HepG2 (cell line): ENCODE data around the gene SEZ6. TPM values are rescaled to one million over a fixed set of nuclear protein-coding genes. Genes with fewer than 3 reads are reported as not detected.

ENCODE experiments used
- FLYWCH1 ChIP-seq: sonication (generic); formaldehyde crosslinking; IDR thresholded peaks from 2 replicates; pipeline ENCODE4 v1.8.1; 2023; ENCODE audit warnings: mild to moderate bottlenecking, missing genetic modification reagents
- MAZ ChIP-seq, 2 experiments: sonication (generic) in 1 of 2; formaldehyde crosslinking in 1 of 2; IDR thresholded peaks; 2 replicates each; pipeline versions ENCODE4 v1.5.0 to v1.6.1; 2012 to 2020; ENCODE audit warnings: low read depth in 2 of 2, mild to moderate bottlenecking in 2 of 2, borderline replicate concordance in 1 of 2, improper control_type of control experiment in 1 of 2, low read length in 1 of 2, missing genetic modification reagents in 1 of 2, moderate library complexity in 1 of 2
- PCBP1 ChIP-seq: fragments of 200-400 bp; formaldehyde crosslinking; IDR thresholded peaks from 2 replicates; pipeline ENCODE4 v1.6.1; 2017; ENCODE audit warnings: mild to moderate bottlenecking, low read depth, low read length, borderline replicate concordance
- RFXAP ChIP-seq: sonication (generic); formaldehyde crosslinking; IDR thresholded peaks from 2 replicates; pipeline ENCODE4 v1.4.0; 2020; ENCODE audit warnings: missing genetic modification reagents, borderline replicate concordance
- RXRB ChIP-seq: IDR thresholded peaks from 2 replicates; pipeline ENCODE4 v1.6.1; 2016; ENCODE audit warnings: borderline replicate concordance, missing genetic modification reagents, missing compliant biosample characterization
- ZBTB7B ChIP-seq: sonication (generic); formaldehyde crosslinking; IDR thresholded peaks from 2 replicates; pipeline ENCODE4 v1.4.0; 2020; ENCODE audit warnings: missing genetic modification reagents
- ZNF350 ChIP-seq: sonication (generic); formaldehyde crosslinking; IDR thresholded peaks from 2 replicates; pipeline ENCODE4 v1.4.0; 2020; ENCODE audit warnings: mild to moderate bottlenecking, low read depth, missing genetic modification reagents, borderline replicate concordance
- ZNF44 ChIP-seq: sonication (generic); formaldehyde crosslinking; IDR thresholded peaks from 2 replicates; pipeline ENCODE4 v1.5.1; 2020; ENCODE audit warnings: mild to moderate bottlenecking, missing genetic modification reagents
- ZNF746 ChIP-seq: sonication (generic); formaldehyde crosslinking; IDR thresholded peaks from 2 replicates; pipeline ENCODE4 v1.8.0; 2022; ENCODE audit warnings: mild to moderate bottlenecking, missing genetic modification reagents
- polyA plus RNA-seq, 8 experiments: library from polyadenylated mRNA; depleted of rRNA in 3 of 8; stranded (reverse) in 7 of 8; unstranded in 1 of 8; fragments of >200 nt; fragmentation: Illumina TruSeq in 4 of 8; extraction: Trizol in 4 of 8; gene quantifications; 2 replicates each; pipeline versions ENCODE4 v1.2.1 to v1.2.3, GENCODE V29; 2011 to 2016; ENCODE audit warnings: low read depth in 4 of 8, missing spikeins in 1 of 8, mixed read lengths in 1 of 8; ENCODE audit not compliant: insufficient read depth in 1 of 8
- total RNA-seq, 5 experiments: library from RNA; depleted of rRNA; stranded (reverse); fragments of >200 nt; fragmentation: Illumina TruSeq; extraction: Trizol; gene quantifications; 2 replicates each; pipeline ENCODE4 v1.2.3, GENCODE V29; 2016; ENCODE audit warnings: low read depth in 1 of 5
- TF ChIP-seq, protein P1 (sequence below): sonication (generic); formaldehyde crosslinking; IDR thresholded peaks from 2 replicates; pipeline ENCODE4 v1.9.0; 2021; ENCODE audit warnings: missing genetic modification reagents, borderline replicate concordance
- TF ChIP-seq, protein P2 (sequence below): sonication (generic); formaldehyde crosslinking; IDR thresholded peaks from 2 replicates; pipeline ENCODE4 v1.5.0; 2020; ENCODE audit warnings: missing genetic modification reagents
- TF ChIP-seq, protein P3 (sequence below): sonication (generic); formaldehyde crosslinking; IDR thresholded peaks from 2 replicates; pipeline ENCODE4 v1.8.1; 2023; ENCODE audit warnings: mild to moderate bottlenecking, moderate library complexity, missing genetic modification reagents
- TF ChIP-seq, protein P4 (sequence below): sonication (generic); formaldehyde crosslinking; IDR thresholded peaks from 2 replicates; pipeline ENCODE4 v1.4.0; 2020; ENCODE audit warnings: missing genetic modification reagents, borderline replicate concordance
- TF ChIP-seq, protein P5 (sequence below): sonication (generic); formaldehyde crosslinking; IDR thresholded peaks from 2 replicates; pipeline ENCODE4 v1.4.0; 2020; ENCODE audit warnings: missing genetic modification reagents, borderline replicate concordance

The SEZ6 gene
- total and polyA plus RNA-seq, 2 of the 13 experiments (the other 11 are each of a cell fraction or from before 2014, with no cell fraction given) = not detected

GRCh38 chr17:28950017-28950751, 55.6 kb downstream of the SEZ6 start (continued):
- TF ChIP-seq, protein P1, sequence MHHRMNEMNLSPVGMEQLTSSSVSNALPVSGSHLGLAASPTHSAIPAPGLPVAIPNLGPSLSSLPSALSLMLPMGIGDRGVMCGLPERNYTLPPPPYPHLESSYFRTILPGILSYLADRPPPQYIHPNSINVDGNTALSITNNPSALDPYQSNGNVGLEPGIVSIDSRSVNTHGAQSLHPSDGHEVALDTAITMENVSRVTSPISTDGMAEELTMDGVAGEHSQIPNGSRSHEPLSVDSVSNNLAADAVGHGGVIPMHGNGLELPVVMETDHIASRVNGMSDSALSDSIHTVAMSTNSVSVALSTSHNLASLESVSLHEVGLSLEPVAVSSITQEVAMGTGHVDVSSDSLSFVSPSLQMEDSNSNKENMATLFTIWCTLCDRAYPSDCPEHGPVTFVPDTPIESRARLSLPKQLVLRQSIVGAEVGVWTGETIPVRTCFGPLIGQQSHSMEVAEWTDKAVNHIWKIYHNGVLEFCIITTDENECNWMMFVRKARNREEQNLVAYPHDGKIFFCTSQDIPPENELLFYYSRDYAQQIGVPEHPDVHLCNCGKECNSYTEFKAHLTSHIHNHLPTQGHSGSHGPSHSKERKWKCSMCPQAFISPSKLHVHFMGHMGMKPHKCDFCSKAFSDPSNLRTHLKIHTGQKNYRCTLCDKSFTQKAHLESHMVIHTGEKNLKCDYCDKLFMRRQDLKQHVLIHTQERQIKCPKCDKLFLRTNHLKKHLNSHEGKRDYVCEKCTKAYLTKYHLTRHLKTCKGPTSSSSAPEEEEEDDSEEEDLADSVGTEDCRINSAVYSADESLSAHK (CRISPR knock-in tag) = no peak
- TF ChIP-seq, protein P2, sequence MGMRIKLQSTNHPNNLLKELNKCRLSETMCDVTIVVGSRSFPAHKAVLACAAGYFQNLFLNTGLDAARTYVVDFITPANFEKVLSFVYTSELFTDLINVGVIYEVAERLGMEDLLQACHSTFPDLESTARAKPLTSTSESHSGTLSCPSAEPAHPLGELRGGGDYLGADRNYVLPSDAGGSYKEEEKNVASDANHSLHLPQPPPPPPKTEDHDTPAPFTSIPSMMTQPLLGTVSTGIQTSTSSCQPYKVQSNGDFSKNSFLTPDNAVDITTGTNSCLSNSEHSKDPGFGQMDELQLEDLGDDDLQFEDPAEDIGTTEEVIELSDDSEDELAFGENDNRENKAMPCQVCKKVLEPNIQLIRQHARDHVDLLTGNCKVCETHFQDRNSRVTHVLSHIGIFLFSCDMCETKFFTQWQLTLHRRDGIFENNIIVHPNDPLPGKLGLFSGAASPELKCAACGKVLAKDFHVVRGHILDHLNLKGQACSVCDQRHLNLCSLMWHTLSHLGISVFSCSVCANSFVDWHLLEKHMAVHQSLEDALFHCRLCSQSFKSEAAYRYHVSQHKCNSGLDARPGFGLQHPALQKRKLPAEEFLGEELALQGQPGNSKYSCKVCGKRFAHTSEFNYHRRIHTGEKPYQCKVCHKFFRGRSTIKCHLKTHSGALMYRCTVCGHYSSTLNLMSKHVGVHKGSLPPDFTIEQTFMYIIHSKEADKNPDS = no peak
- TF ChIP-seq ZNF746 (CRISPR knock-in tag) (0 out of 2 replicates have a peak, but pooled peaks have one; percentile 15), RFXAP (CRISPR knock-in tag) (no peak), ZNF350 (no peak), RXRB (CRISPR knock-in tag) (no peak), MAZ (IDR thresholded peaks at IDR 0.05; ENCODE audit: borderline replicate concordance, low read depth, low read length) (no peak), MAZ (CRISPR knock-in tag; IDR thresholded peaks at IDR 0.05; ENCODE audit: low read depth) (peak; percentile 49; the same call in 1 of the 2 replicates), ZNF44 (CRISPR knock-in tag) (no peak), PCBP1 (peak; percentile 25; the same call in 1 of the 2 replicates), ZBTB7B (CRISPR knock-in tag) (peak; percentile 17; the same call in 1 of the 2 replicates), FLYWCH1 (CRISPR knock-in tag) (no peak)
- TF ChIP-seq, protein P3, sequence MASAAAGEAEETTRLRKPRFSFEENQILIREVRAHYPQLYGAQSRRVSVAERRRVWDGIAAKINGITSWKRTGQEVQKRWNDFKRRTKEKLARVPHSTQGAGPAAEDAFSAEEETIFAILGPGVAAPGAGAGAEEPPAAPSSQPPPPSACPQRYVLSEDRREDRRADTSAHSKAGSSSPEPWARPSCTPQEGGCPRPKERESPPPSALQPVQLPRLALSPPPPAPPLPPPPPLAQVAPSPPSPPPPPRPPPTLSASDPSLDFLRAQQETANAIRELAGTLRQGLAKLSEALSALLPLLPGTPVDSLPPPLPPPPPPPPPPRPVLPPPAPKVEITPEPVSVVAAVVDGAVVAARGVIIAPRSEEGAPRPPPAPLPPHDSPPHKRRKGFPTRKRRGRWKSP (CRISPR knock-in tag) = peak; percentile 34
- TF ChIP-seq, protein P4, sequence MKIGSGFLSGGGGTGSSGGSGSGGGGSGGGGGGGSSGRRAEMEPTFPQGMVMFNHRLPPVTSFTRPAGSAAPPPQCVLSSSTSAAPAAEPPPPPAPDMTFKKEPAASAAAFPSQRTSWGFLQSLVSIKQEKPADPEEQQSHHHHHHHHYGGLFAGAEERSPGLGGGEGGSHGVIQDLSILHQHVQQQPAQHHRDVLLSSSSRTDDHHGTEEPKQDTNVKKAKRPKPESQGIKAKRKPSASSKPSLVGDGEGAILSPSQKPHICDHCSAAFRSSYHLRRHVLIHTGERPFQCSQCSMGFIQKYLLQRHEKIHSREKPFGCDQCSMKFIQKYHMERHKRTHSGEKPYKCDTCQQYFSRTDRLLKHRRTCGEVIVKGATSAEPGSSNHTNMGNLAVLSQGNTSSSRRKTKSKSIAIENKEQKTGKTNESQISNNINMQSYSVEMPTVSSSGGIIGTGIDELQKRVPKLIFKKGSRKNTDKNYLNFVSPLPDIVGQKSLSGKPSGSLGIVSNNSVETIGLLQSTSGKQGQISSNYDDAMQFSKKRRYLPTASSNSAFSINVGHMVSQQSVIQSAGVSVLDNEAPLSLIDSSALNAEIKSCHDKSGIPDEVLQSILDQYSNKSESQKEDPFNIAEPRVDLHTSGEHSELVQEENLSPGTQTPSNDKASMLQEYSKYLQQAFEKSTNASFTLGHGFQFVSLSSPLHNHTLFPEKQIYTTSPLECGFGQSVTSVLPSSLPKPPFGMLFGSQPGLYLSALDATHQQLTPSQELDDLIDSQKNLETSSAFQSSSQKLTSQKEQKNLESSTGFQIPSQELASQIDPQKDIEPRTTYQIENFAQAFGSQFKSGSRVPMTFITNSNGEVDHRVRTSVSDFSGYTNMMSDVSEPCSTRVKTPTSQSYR (CRISPR knock-in tag) = peak; percentile 27; the same call in 1 of the 2 replicates
- TF ChIP-seq, protein P5, sequence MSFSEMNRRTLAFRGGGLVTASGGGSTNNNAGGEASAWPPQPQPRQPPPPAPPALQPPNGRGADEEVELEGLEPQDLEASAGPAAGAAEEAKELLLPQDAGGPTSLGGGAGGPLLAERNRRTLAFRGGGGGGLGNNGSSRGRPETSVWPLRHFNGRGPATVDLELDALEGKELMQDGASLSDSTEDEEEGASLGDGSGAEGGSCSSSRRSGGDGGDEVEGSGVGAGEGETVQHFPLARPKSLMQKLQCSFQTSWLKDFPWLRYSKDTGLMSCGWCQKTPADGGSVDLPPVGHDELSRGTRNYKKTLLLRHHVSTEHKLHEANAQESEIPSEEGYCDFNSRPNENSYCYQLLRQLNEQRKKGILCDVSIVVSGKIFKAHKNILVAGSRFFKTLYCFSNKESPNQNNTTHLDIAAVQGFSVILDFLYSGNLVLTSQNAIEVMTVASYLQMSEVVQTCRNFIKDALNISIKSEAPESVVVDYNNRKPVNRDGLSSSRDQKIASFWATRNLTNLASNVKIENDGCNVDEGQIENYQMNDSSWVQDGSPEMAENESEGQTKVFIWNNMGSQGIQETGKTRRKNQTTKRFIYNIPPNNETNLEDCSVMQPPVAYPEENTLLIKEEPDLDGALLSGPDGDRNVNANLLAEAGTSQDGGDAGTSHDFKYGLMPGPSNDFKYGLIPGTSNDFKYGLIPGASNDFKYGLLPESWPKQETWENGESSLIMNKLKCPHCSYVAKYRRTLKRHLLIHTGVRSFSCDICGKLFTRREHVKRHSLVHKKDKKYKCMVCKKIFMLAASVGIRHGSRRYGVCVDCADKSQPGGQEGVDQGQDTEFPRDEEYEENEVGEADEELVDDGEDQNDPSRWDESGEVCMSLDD = no peak
